K562 treated with DMSO at 1 percent for 48 hours (cell line): Measurements from ENCODE around the gene SRP9. TPM values are rescaled to one million over a fixed set of nuclear protein-coding genes. Genes with fewer than 3 reads are reported as not detected.

ENCODE experiments used
- total RNA-seq: library from RNA; unstranded; fragments of 300-600 nt; gene quantifications from 2 replicates; pipeline ENCODE4 v1.2.3, GENCODE V29; 2022; ENCODE audit warnings: low replicate concordance; ENCODE audit errors: extremely low read depth

Gene SRP9
- total RNA-seq: not detected in 2 replicates

DNA sequence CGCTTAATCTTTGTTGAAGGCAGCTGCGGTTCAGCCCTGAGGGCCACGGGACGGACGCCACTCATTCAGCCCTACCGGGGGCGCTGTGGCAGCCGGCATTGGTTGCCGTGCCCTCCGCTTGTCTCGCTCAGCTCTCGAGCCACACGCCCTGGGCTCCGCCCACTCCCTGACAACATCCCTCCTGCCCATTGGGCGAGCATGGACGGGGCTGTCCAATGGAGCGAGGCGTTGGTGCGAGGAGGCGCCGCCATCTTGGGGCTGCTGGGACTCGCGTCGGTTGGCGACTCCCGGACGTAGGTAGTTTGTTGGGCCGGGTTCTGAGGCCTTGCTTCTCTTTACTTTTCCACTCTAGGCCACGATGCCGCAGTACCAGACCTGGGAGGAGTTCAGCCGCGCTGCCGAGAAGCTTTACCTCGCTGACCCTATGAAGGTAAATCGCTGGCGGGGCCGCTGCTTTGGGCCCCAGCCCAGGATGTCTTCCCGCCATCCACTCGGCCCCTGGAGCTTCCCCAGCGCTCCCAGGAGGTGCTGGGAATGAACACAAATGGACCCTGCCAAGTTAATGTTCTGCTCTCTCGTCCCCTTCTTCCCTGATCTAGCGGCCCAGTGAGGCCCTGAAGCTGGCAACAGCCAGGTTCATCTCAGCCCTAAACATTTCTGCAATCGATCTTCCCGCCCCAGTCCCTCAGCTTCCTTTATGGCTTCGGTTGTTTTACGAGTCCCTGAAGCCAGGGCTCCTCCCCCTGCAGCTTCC lies at the start of gene SRP9:
TSS of gene SRP9 (plus strand) at position 244 of the 754 bp plus-strand sequence. CDS start at position 359, 115 bp downstream.

DNA sequence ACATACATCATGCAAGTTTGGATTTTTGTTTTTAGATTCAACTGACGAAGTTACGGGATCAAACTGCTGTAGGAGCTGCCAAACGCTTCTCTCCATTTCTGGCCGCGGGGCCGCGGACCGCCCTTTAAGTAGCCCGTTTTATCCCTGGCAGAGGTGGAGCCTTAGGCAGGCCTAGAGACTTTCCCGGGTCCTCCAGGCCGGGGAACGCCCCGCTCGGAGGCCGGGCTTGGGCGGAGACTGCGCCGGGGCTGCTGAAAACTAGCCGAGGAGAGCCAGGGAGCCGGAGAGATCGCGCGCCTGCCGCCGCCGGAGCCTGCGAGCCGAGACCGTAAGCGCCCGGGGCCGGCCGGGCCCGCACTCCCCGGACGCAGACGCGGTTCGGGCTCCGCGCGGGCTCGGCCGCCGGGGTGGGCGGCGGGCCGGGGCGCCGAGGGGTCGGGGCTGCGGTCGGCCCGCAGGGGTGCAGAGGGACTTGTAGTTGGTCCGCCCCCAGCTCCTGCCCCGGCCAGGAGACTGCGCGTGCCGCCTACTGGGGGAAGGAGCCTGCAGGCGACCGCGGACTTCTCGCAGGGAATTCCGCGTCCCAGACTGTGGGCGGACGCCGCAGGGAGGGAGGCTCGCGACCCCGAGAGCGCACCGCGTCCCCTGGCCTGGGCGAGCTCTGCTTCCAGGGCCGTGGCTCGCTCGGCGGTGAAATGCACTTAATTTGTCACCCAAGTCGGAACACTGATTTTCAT lies 32.4 kb downstream of the SRP9 start, which contains the start of gene EPHX1:
TSS of gene EPHX1 (plus strand) at position 283 of the 737 bp plus-strand sequence. CDS start 18,606 bp downstream, outside the sequence.

Other genes starting within 250 kb of the SRP9 start
- not detected in 2 replicates for gene ENAH, start 124.7 kb upstream of the SRP9 start, total RNA-seq
- not detected in 2 replicates for gene EPHX1, start 32.3 kb downstream of the SRP9 start, total RNA-seq
- gene TMEM63A, start 104.6 kb downstream of the SRP9 start, total RNA-seq: not detected in 2 replicates
- not detected in 2 replicates for gene LEFTY1, start 111.3 kb downstream of the SRP9 start, total RNA-seq
- 279 TPM in 1 of 2 replicates, not detected in the other for gene PYCR2, start 146.4 kb downstream of the SRP9 start, total RNA-seq
- not detected in 2 replicates for gene LEFTY2, start 163.4 kb downstream of the SRP9 start, total RNA-seq
- gene SDE2, start 221.5 kb downstream of the SRP9 start, total RNA-seq: not detected in 2 replicates